Mesenchymal stem cell (in vitro differentiated cells and primary cell): Measurements from ENCODE around the gene PAH.

Source experiments
- DNase-seq: peaks from one replicate; pipeline ENCODE4 v3.0.0-alpha.2; 2013
- H2AFZ ChIP-seq: one replicate; pipeline ENCODE4 v1.6.1; 2013; ENCODE audit warnings: low read depth, mild to moderate bottlenecking, control low read depth, inconsistent platforms, low read length, moderate library complexity
- H2AK5ac ChIP-seq: 2 replicates; pipeline ENCODE4 v1.6.1; 2013; ENCODE audit warnings: low read length, moderate library complexity, mild to moderate bottlenecking, inconsistent platforms; ENCODE audit not compliant: severe bottlenecking
- H2BK120ac ChIP-seq: one replicate; pipeline ENCODE4 v1.6.1; 2013; ENCODE audit warnings: low read depth, mild to moderate bottlenecking, inconsistent platforms, low read length, moderate library complexity
- H2BK12ac ChIP-seq, 2 experiments: one replicate each; pipeline ENCODE4 v1.6.1; 2013; ENCODE audit warnings: inconsistent platforms in 2 of 2, low read length in 2 of 2, mild to moderate bottlenecking in 2 of 2, moderate library complexity in 2 of 2, control low read depth in 1 of 2
- H2BK15ac ChIP-seq: one replicate; pipeline ENCODE4 v1.6.1; 2013; ENCODE audit warnings: mild to moderate bottlenecking, low read depth, inconsistent platforms; ENCODE audit not compliant: poor library complexity, severe bottlenecking
- H2BK5ac ChIP-seq: 2 replicates; pipeline ENCODE4 v1.6.1; 2013; ENCODE audit warnings: low read depth, mild to moderate bottlenecking, low read length, control low read depth, inconsistent platforms; ENCODE audit not compliant: poor library complexity, severe bottlenecking
- H3K14ac ChIP-seq, 2 experiments: one replicate each; pipeline ENCODE4 v1.6.1; 2013; ENCODE audit warnings: inconsistent platforms in 2 of 2, low read length in 2 of 2, control low read depth in 1 of 2, mild to moderate bottlenecking in 1 of 2, moderate library complexity in 1 of 2
- H3K18ac ChIP-seq, 2 experiments: one replicate each; pipeline ENCODE4 v1.6.1; 2013; ENCODE audit warnings: inconsistent platforms in 2 of 2, low read length in 2 of 2, control low read depth in 1 of 2, low read depth in 1 of 2, mild to moderate bottlenecking in 1 of 2
- H3K23ac ChIP-seq, 2 experiments: one replicate each; pipeline ENCODE4 v1.6.1; 2013; ENCODE audit warnings: inconsistent platforms in 2 of 2, low read length in 2 of 2, mild to moderate bottlenecking in 2 of 2, moderate library complexity in 2 of 2, control low read depth in 1 of 2
- H3K27ac ChIP-seq: 2 replicates; pipeline ENCODE4 v1.5.1; 2013; ENCODE audit warnings: mild to moderate bottlenecking, moderate library complexity, low read length, control low read depth, inconsistent platforms; ENCODE audit not compliant: poor library complexity, severe bottlenecking
- H3K27me3 ChIP-seq, 2 experiments: 2 replicates each; pipeline versions ENCODE4 v1.6.1 to v1.7.0; 2013; ENCODE audit warnings: low read length in 2 of 2, mild to moderate bottlenecking in 2 of 2, moderate library complexity in 2 of 2, control low read depth in 1 of 2, inconsistent platforms in 1 of 2; ENCODE audit not compliant: control insufficient read depth in 1 of 2, insufficient read depth in 1 of 2
- H3K36me3 ChIP-seq, 2 experiments: 2 replicates each; pipeline versions ENCODE4 v1.6.1 to v1.7.0; 2013; ENCODE audit warnings: low read length in 2 of 2, control low read depth in 1 of 2, inconsistent platforms in 1 of 2, low read depth in 1 of 2, mild to moderate bottlenecking in 1 of 2; ENCODE audit not compliant: insufficient read depth in 2 of 2, control insufficient read depth in 1 of 2
- H3K4ac ChIP-seq, 2 experiments: one replicate each; pipeline ENCODE4 v1.6.1; 2013; ENCODE audit warnings: inconsistent platforms in 2 of 2, low read length in 2 of 2, mild to moderate bottlenecking in 2 of 2, moderate library complexity in 2 of 2, control low read depth in 1 of 2, low read depth in 1 of 2
- H3K4me1 ChIP-seq: 2 replicates; pipeline ENCODE4 v1.6.1; 2013; ENCODE audit warnings: low read depth, low read length, control low read depth; ENCODE audit not compliant: control insufficient read depth, insufficient read depth
- H3K4me2 ChIP-seq: 2 replicates; pipeline ENCODE4 v1.6.1; 2013; ENCODE audit warnings: low read length, mild to moderate bottlenecking, inconsistent platforms; ENCODE audit not compliant: poor library complexity, severe bottlenecking
- H3K4me3 ChIP-seq, 2 experiments: 2 replicates each; pipeline versions ENCODE4 v1.5.1 to v1.7.0; 2013; ENCODE audit warnings: low read length in 2 of 2, mild to moderate bottlenecking in 2 of 2, control low read depth in 1 of 2, low read depth in 1 of 2; ENCODE audit not compliant: insufficient read depth in 1 of 2
- H3K79me1 ChIP-seq: replicated peaks from 2 replicates; pipeline ENCODE4 v1.6.1; 2013; ENCODE audit warnings: mild to moderate bottlenecking, control low read depth, low read length, inconsistent platforms; ENCODE audit not compliant: poor library complexity, severe bottlenecking
- H3K9ac ChIP-seq: 2 replicates; pipeline ENCODE4 v1.7.0; 2013; ENCODE audit warnings: mild to moderate bottlenecking, low read length, moderate library complexity
- H3K9me3 ChIP-seq: 2 replicates; pipeline ENCODE4 v1.7.0; 2013; ENCODE audit warnings: mild to moderate bottlenecking, low read length; ENCODE audit not compliant: control insufficient read depth
- H4K8ac ChIP-seq: one replicate; pipeline ENCODE4 v1.6.1; 2013; ENCODE audit warnings: inconsistent platforms, mild to moderate bottlenecking, low read length, moderate library complexity
- H4K91ac ChIP-seq: one replicate; pipeline ENCODE4 v1.6.1; 2013; ENCODE audit warnings: mild to moderate bottlenecking, low read length, inconsistent platforms
- WGBS: methylation state at CpG from one replicate; pipeline ENCODE4 v1.1.7; 2013; ENCODE audit warnings: mixed read lengths; 5-methylcytosine and 5-hydroxymethylcytosine counted together

PAH gene

DNA sequence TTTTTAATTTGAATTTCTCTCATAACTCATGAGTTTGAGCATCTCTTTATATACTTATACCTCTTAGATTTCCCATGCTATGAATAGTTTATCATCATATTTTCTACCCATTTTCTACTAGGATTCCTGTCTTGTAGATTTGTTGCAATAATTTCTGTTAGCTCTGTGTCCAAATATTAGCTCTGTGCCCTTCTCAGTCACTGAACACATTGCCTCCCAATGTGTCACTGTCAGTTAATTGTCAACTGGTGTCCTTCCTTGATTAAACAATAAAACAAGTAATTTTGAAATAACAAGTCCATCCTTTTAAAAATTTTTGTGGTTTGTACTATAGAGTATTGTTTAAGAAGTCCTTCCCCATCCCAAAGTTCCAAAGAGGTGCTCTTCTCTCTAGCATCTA is 4.2 kb upstream of the PAH start:
- no peak overlapping the region for H2BK5ac ChIP-seq
- H3K27ac ChIP-seq: no peak overlapping the region
- H3K9me3 ChIP-seq: no peaks in the 10 kb centered on the region

DNA sequence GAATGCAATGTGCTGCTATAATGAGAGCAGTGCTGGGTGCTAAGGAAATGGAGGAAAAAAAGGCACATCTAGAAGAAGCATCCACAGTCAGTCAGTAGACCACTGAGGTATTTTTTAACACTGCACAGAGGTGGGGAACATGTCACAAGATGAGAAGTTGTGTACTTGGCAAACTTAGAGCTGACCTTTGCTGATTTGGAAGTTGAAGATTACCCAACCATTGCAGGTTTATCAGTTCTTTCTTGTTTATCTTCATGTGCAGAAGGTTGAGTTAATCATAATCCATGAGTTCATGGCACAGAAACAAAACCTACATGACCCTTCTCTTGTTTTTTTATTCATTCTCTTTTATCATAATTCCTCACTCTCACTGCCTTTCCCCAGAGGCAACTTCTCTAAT is 3.2 kb upstream of the PAH start:
- no peak overlapping the region for H2AK5ac ChIP-seq
- H3K79me1 ChIP-seq: no peaks in the 10 kb centered on the region
- no peak overlapping the region for H3K18ac ChIP-seq
- H3K4ac ChIP-seq: no peak overlapping the region
- no peak overlapping the region for H3K4me2 ChIP-seq
- no peak overlapping the region for H2BK15ac ChIP-seq
- H2AFZ ChIP-seq: no peak overlapping the region
- no peak overlapping the region for H3K23ac ChIP-seq
- H2BK120ac ChIP-seq: no peak overlapping the region
- no peak for DNase-seq
- no peaks in the 10 kb centered on the region for H3K9me3 ChIP-seq
- H4K8ac ChIP-seq: no peak overlapping the region
- H3K4me1 ChIP-seq: peaks cover 1% of the 10 kb centered on the region
- H3K27me3 ChIP-seq: no peaks in the 10 kb centered on the region
- H4K91ac ChIP-seq: no peak overlapping the region
- no peak overlapping the region for H2BK5ac ChIP-seq
- H3K36me3 ChIP-seq: no peaks in the 10 kb centered on the region
- no peak overlapping the region for H3K9ac ChIP-seq
- no peak overlapping the region for H2BK12ac ChIP-seq
- H3K27ac ChIP-seq: no peak overlapping the region
- no peak overlapping the region for H3K14ac ChIP-seq
- H3K4me3 ChIP-seq: no peak overlapping the region

More for the DNA sequence above, 4.2 kb upstream of the PAH start:
- Histone ChIP-seq H3K4me2 (no peak overlapping the region), H3K79me1 (no peaks in the 10 kb centered on the region), H3K27me3 (no peaks in the 10 kb centered on the region), H3K4ac (no peak overlapping the region), H2AK5ac (no peak overlapping the region), H3K4me1 (peaks cover 1% of the 10 kb centered on the region), H2BK120ac (no peak overlapping the region), H2BK15ac (no peak overlapping the region), H3K9ac (no peak overlapping the region), H3K4me3 (no peak overlapping the region), H3K14ac (no peak overlapping the region), H4K8ac (no peak overlapping the region), H3K36me3 (no peaks in the 10 kb centered on the region), H2AFZ (no peak overlapping the region), H4K91ac (no peak overlapping the region), H2BK12ac (no peak overlapping the region), H3K18ac (no peak overlapping the region), H3K23ac (no peak overlapping the region)
- no peak for DNase-seq

DNA sequence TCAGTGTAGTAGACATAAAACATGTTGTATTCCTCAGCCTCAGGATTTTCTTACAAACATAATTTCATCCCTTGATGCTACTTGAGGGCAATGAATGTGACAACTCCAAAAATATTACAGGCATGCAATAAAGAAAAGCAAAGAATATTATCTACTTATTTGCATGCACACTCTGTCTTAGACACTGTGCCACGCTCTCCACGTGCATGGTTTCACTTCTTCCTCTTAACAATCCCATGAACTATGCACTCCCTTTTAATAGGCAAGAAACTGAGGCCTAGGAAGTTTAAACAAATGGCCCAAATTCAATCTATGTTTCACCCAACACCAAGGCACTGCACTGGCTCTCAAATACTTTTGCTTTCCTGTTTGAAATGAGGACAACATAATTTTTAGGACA is 1.8 kb upstream of the PAH start:
- Histone ChIP-seq H3K27me3 (no peaks in the 10 kb centered on the region), H4K91ac (no peak overlapping the region), H3K4ac (no peak overlapping the region), H3K23ac (no peak overlapping the region), H4K8ac (no peak overlapping the region), H2BK12ac (no peak overlapping the region), H2AFZ (no peak overlapping the region), H3K9me3 (no peaks in the 10 kb centered on the region), H3K4me2 (no peak overlapping the region), H2AK5ac (no peak overlapping the region), H2BK15ac (no peak overlapping the region), H3K79me1 (no peaks in the 10 kb centered on the region), H2BK120ac (no peak overlapping the region), H3K4me3 (no peak overlapping the region), H3K4me1 (peaks cover 1% of the 10 kb centered on the region), H3K36me3 (no peaks in the 10 kb centered on the region), H3K9ac (no peak overlapping the region), H3K27ac (no peak overlapping the region), H3K14ac (no peak overlapping the region), H2BK5ac (no peak overlapping the region), H3K18ac (no peak overlapping the region)
- 28% methylated on average over 2 of the region's 2 CpGs for WGBS
- DNase-seq: no peak

DNA sequence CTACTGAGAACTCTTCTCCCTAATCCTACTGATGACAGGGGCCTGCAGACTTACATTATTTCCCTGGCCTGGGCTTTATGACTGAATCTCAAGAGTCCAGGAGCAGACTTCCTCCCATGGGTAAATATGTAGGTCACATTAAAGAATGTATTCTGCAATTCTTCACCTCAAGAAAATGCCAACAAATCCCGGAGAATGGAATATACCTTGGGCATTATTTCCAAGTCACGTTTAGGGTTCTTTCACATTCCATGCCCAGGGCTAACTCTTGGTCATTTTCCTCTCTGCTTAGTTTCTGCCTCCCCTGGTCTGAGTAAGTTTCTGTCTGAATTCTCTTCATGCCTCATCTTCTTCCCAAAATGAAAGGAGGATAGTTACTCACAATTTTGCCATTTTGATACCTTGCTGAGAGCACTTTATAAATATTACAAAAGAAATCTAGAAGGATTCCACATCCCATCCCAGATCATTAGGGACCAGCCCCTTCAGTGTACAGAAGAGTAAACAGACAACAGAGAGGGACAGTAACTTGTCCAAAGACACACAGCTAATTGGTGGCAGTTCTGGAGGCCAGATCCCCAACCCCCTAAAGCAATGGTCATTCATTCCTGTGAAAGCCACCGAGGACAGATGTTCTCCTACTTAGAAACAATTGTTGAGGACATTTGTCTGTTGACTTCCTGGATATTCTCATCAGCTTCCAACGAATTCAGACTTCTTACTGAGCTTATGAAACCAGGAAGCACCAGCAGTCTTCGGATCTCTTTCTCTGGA is 605 bp downstream of the PAH start:
- Histone ChIP-seq H3K4me3 (no peak overlapping the region), H2BK12ac (no peak overlapping the region), H4K8ac (no peak overlapping the region), H3K23ac (no peak overlapping the region), H3K27ac (no peak overlapping the region), H2BK5ac (no peak overlapping the region), H3K4me1 (peaks cover 1% of the 10 kb centered on the region), H4K91ac (no peak overlapping the region), H3K9ac (no peak overlapping the region), H2BK15ac (no peak overlapping the region), H2AK5ac (no peak overlapping the region), H3K36me3 (no peaks in the 10 kb centered on the region), H2BK120ac (no peak overlapping the region), H2AFZ (no peak overlapping the region), H3K4me2 (no peak overlapping the region), H3K14ac (no peak overlapping the region), H3K9me3 (no peaks in the 10 kb centered on the region), H3K79me1 (no peaks in the 10 kb centered on the region), H3K4ac (no peak overlapping the region), H3K27me3 (no peaks in the 10 kb centered on the region), H3K18ac (no peak overlapping the region)
- 62% methylated on average over 5 of the region's 5 CpGs for WGBS
- DNase-seq: no peak
